NOMO-1 treated with DMSO at 0.1 percent for 48 hours (cell line): ENCODE results near the gene GRK7.

Experiments
- DNase-seq: peaks from one replicate; lab custom pipeline; 2025; ENCODE audit not compliant: unreplicated experiment; lab: John Stamatoyannopoulos, UW

The GRK7 gene, protein sequence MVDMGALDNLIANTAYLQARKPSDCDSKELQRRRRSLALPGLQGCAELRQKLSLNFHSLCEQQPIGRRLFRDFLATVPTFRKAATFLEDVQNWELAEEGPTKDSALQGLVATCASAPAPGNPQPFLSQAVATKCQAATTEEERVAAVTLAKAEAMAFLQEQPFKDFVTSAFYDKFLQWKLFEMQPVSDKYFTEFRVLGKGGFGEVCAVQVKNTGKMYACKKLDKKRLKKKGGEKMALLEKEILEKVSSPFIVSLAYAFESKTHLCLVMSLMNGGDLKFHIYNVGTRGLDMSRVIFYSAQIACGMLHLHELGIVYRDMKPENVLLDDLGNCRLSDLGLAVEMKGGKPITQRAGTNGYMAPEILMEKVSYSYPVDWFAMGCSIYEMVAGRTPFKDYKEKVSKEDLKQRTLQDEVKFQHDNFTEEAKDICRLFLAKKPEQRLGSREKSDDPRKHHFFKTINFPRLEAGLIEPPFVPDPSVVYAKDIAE (N-terminal part only)

GRCh38 chr3:141763088-141763750 lies at the start of gene GRK7:
Gene GRK7 (plus strand): TSS chr3:141763408. CDS start chr3:141778285, 14,877 bp downstream.
- no peak for DNase-seq

- no peak for DNase-seq
Measured at GRCh38 chr3:141714671-141715070, 48.5 kb upstream of the GRK7 start.

DNA sequence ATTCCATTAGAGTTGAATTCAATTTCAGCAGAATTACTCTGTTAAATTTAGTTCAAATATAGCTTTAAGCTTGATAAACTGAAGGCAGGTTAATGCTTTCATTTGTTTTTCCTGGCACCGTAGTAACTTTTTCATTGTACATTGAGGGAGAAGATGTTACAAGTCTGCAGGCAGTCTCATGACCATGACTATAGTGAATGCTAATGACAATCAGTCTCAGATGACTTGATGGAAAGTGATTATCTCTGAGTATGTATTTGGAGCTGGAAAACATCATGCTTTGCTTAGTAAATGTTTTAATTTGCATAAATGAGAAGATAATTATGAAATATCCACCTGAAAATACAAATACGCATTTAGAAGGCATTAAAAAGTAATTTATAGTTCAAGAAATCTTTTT lies 41.1 kb upstream of the GRK7 start:
- DNase-seq = no peak

DNA sequence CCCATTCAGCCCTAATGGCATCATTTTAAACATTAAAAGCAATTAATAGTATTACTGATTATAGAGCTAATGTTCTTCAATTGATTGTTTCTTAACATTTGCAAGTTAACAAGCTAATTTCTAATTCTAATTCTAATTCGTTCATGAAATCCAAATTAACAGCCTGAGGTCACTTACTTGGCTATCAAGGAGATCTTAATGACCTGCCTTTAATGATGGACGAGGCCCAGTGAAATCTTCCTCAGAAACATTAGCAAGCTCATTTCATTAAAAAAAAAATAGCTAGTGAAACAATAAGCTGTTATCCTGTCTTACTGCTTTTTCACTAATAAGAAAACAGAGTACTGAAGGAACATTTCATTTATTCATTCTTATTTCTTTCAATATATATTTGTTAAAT lies 40.6 kb upstream of the GRK7 start:
- DNase-seq = no peak

DNA sequence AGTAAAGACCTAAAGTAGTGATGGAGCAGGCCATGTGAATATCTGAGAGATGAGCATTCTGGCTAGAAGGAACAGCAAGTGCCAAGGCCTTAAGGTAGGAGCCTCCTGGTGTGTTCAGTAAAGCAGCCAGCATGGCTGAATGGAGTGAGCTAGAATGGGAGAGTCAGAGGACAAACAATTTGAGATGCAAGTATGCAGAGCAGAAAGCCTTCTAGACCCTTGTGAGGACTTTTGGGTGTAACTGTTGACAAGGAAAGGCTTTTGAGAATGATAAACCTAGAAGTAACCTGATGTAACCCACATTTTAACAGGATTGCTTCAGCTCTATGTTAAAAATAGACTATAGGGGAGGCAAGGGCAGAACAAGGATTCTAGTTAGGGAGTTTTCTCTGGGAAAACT lies 40.0 kb upstream of the GRK7 start:
- DNase-seq = no peak

- no peak for DNase-seq
Measured at GRCh38 chr3:141724186-141724585, 39.0 kb upstream of the GRK7 start.

GRCh38 chr3:141725036-141725435 lies 38.2 kb upstream of the GRK7 start:
- DNase-seq = no peak

DNA sequence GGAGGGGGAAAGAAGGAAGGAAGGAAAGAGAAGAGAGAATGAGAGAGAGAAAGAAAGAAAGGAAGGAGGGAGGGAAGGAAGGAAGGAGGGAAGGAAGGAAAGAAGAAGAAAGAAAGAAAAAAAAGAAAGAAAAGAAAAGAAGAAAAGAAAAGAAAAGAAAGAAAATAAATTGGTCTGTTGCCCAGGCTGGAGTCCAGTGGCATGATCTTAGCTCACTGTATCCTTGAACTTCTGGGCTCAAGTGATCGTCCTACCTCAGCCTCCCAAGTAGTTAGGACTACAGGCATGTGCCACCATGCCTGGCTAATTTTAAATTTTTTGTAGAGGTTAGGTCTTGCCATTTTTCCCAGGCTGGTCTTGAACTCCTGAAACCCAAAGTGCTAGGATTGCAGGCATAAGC lies 36.7 kb upstream of the GRK7 start:
- DNase-seq = no peak

DNA sequence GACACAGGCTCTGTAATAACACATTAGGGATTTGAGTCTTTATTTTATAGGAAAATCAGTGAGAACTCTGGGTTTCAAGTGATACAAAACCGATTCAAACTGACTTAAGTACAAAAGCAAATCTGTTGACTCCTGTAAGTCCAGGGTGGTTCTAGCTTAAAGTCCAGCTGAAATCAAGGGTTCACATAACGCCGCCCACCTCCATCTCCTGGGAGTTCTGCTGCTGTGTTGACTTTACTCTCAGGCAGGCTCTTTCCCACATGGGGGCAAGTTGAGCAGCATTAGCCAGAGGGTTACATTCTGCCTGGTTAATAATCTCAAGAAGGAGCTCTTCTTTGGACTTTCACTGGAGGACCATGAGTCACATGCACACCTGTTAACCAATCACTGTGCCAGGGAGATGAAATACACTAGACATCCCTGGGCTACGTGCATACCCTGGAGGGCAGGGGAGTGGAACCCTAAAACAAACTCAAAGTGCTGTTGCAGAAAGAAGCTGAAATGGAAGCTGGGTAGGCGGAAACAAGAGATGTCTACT lies 34.8 kb upstream of the GRK7 start:
- DNase-seq = no peak

GRCh38 chr3:141729240-141729639 lies 34.0 kb upstream of the GRK7 start:
- DNase-seq = no peak

DNA sequence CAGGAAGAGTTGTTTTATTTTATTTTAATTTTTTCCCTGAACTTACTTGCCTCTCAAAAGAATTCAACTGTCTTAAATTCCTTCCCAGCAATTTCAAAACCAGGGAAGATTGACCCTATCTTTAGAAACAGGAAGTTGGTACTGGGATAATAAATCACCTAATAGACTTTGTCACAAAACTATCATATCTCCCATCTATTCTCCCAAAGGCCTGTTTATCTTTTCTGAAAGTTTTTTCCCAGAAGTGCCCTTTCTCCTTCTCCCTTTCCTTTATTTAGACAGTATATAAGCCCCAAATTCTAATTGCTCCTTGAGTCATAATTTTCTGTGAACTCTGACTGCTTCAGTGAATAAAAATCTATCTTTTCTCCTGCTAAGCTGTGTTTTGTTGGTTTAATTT lies 28.0 kb upstream of the GRK7 start:
- DNase-seq = no peak

GRCh38 chr3:141735770-141736465 lies 27.3 kb upstream of the GRK7 start:
- DNase-seq = no peak

DNA sequence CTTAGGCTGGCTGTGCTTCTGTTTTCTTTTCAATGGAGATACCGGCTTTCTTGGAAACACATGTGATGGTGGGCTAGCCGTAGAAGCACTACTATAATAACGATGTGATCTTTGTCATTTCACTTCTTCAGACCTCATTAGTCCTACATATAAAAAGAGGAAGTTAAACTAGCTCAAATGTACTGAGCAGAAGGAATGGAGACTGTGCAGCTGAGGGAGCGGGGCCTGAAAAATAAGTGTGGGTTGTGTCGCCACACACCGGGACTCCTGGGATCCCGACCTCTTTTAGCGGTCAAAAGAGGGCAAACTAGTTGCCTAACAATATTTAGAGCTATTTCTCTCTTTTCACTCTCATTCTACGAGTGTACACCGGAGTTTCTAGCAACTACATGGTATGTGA lies 26.1 kb upstream of the GRK7 start:
- DNase-seq = peak; percentile 94

- no peak for DNase-seq
Measured at GRCh38 chr3:141737678-141738021, 25.6 kb upstream of the GRK7 start.

- peak; percentile 97 for DNase-seq
Measured at GRCh38 chr3:141738022-141738890, 25.0 kb upstream of the GRK7 start, which contains the start of gene RNF7. Gene RNF7 (plus strand): TSS chr3:141738298. CDS start chr3:141738342, 44 bp downstream.

GRCh38 chr3:141738891-141739363 lies 24.3 kb upstream of the GRK7 start:
- peak; percentile 80 for DNase-seq

DNA sequence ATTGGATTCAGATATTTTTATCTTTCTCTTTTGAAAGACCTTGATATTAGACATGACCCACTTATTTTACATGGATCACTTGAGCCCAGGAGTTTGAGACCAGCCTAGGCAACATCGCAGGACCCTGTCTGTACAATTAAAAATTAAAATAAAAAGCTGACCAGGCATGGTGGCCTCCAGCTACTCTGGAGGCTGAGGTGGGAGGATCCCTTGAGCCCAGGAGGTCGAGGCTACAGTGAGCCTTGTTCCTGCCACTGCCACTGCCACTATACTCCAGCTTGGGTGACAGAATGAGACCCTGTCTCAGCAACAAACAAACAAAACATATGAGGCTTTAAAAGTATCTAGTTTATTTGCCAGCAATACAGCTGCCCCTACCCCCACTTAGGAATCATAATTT lies 23.5 kb upstream of the GRK7 start:
- no peak for DNase-seq

DNA sequence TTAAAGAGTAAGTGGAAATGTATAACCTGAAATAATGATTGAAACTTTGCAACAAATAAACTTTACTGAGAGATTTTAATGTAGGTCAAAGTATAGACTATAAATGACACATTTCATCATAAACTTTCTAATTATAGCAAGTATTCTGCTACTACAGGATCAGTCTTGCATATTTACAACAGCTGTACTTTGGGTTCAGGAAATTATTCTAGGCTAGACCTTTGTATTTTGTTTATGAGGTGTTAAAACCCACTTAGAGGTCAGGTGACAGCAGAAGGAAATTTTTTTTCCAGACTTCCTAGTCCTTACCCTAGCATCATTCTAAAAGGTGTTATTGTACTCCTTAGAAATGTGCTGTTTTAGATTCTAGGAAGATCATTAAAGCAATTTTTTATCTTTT lies 22.9 kb upstream of the GRK7 start:
- peak; percentile 29 for DNase-seq

DNA sequence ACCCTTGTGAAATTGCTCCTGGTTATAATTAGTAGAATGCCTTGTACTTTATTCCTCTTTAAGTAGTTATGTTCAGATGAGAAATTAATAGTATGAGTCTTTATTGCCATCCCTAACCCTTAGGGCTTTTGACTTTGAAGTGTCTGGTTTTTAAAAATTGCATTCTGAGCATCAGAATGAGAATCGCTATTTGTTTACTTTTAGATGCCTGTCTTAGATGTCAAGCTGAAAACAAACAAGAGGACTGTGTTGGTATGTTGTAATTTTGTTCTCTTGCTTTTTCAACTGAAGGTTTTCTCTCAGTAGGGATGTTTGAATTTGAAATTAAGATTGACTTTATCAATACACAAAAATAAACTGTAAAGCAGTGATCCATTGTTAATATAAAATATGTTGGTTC lies 19.9 kb upstream of the GRK7 start:
- DNase-seq = no peak

DNA sequence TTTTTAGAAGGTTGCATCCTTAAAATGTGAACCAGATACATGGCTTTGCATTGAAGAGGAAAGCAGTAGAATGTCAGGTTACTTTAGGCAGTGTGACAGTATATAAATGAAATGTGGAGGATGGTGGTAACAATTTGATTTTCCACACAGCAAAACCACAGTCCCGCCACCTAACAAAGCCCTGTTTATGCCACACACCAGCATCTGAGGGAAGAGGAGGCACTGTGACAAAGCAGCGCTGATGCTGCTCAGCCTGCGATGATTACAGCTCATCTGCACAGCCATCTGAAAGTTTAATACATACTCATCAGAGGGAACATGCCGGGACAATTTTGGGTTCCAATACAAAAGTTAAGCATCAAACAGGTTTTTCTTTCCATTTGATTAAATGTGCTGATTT lies 16.2 kb upstream of the GRK7 start:
- DNase-seq = no peak
